Activated naive CD4-positive, alpha-beta T cell treated with anti-CD3 and anti-CD28 coated beads, Interleukin-2, amount 50 U/mL, for 72 hours (primary cell): ENCODE data around the gene SULT4A1. TPM values are rescaled to one million over a fixed set of nuclear protein-coding genes. Genes with fewer than 3 reads are reported as not detected.

Source experiments
- ATAC-seq, 2 donors: fragments of 150-1000 bp; cut with Tn5 transposase; 2 replicates each; pipeline ENCODE4 v1.10.0; 2021; ENCODE audit warnings: mild to moderate bottlenecking in 2 of 2, moderate library complexity in 2 of 2
- DNase-seq, 2 donors: peaks; one replicate each; pipeline ENCODE4 v3.0.0; 2021 to 2022; ENCODE audit warnings: low spot score in 2 of 2
- H3K27ac Mint-ChIP-seq, 2 donors: one replicate each; pipeline ENCODE4 v1.8.0; 2022; ENCODE audit warnings: mild to moderate bottlenecking in 2 of 2, mixed read lengths in 2 of 2
- H3K36me3 Mint-ChIP-seq, 2 donors: one replicate each; pipeline ENCODE4 v1.8.0; 2022; ENCODE audit warnings: mixed read lengths in 2 of 2
- H3K9me3 Mint-ChIP-seq, 2 donors: one replicate each; pipeline ENCODE4 v1.8.0; 2022; ENCODE audit warnings: mixed read lengths in 2 of 2
- total RNA-seq, 2 donors: library from RNA; stranded (reverse); gene quantifications; one replicate each; pipeline ENCODE4 v1.2.3, GENCODE V29; 2022

The SULT4A1 gene
- total RNA-seq, 2 donors from 2014 or later, result 0.29 TPM; not detected in 1

DNA sequence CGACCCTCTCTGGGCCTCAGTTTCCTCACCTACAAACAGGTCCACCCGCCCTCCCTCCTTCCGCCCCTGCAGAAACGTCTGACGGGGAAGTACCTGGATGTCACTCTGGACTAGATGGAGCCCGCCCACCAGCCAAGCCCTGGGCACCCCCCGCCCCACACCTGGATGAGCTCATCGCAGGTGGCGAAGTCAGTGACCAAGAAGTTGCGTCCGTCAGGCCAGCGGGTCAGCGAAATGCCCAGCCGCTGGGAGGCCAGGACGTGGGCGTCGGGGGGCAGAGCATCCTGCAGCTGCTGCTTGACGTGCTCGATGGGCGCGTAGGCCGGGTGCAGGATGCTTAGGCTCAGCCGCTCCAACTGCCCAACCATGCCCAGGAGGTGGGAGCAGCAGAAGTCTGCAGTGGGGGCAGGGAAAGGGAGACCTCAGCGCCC lies 28.6 kb upstream of the SULT4A1 start:
- H3K36me3 Mint-ChIP-seq, result no peaks in the 10 kb centered on the region
- no peak for ATAC-seq
- no peaks in the 10 kb centered on the region for H3K9me3 Mint-ChIP-seq
- H3K27ac Mint-ChIP-seq, result no peak overlapping the region
- peak in 1 of 2 donors; percentile 38 for DNase-seq

DNA sequence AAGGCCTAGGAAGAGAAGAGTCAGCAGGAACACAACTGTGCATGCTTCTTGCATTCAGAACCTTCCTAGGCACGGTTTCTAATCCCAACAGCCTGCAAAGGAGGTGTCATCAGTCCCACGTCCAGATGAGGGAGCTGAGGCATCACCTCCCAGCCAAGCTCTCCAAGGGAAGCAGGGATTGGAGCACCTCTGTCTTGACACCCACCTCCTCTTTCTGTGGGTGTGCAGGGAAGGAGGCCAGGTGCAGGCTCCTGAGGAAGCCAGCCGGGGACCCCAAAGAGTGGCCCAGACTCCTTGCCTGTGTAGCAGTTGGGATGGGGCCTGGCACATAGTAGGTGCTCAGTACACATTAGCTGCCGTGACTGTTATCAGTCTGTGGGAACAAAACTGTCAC lies 27.5 kb upstream of the SULT4A1 start:
- Mint-ChIP-seq H3K9me3 (no peaks in the 10 kb centered on the region), H3K27ac (no peak overlapping the region), H3K36me3 (no peaks in the 10 kb centered on the region)
- DNase-seq (no peak), ATAC-seq (no peak)

DNA sequence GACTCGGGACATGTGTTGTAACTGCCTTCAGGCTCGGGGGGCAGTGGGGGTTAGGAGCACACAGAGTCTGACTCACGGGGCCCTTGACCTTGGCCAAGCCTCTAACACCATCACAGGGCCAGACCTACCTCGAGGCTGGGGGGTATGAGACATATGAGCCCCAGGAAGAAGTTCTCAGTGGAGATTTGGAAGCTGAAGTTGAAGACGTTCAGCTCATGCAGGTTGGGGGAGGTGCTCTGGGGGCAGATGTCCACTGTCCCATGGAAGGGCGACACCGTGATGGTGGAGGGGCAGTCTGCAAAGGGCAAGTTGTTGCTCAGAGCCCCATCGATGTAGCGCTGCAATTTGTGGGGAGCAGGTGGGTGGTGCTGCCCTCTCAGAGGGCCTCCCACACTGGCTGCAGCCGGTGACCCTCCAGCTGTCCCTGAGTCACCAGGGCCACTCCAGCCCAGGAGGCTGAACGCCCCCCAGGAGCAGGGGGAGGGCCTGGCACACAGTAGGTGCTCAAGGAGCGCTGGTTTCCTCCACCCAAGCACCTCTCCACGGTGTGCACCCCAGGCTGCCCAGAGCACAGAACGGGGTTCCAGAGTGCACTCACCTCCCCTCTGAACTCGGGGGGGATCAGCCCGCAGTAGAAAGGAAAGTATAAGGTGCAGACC lies 27.0 kb upstream of the SULT4A1 start:
- ATAC-seq (no peak), DNase-seq (peak in 1 of 2 donors; percentile 34)
- H3K9me3 Mint-ChIP-seq, result no peaks in the 10 kb centered on the region
- no peak overlapping the region for H3K27ac Mint-ChIP-seq
- no peaks in the 10 kb centered on the region for H3K36me3 Mint-ChIP-seq

DNA sequence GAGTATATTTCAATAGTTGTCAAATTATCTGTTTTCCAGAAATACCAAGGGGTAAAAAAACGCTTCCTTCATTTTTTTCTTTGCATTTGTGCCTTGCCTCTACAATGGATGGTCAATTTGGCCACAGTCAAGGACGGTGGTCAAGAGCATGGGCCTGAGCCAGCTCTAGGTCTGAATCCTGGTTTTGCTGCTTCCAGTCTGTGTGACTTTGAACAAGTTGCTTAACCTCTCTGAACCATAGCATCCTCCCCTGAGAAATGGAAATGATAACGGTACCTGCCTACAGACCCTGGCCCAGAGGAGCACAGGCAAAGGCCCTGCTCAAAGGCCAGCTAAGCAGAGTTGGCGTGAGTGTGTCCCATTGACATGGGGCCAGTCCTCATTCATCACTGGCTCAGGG lies 26.4 kb upstream of the SULT4A1 start:
- no peaks in the 10 kb centered on the region for H3K36me3 Mint-ChIP-seq
- DNase-seq, result peak in 1 of 2 donors; percentile 7

DNA sequence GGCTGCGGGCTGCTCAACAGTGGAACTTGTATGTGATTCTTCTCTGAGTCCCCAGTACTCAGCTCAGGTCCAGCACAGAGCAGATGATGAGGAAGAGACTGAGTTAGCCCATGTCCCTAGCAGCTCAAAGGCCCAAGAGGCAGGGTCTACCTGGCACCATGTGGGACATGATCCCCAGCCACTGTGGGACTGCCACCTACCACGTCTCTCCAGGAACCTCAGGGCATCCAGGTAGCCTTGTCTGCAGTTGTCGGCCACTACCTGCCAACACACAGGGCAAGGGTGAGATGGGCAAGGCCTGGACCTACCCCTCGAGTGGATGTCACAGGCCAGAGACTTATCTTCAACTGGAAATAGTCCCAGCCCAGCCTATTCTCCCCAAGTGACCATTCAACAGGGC lies 25.1 kb upstream of the SULT4A1 start:
- no peaks in the 10 kb centered on the region for H3K9me3 Mint-ChIP-seq
- H3K27ac Mint-ChIP-seq, result peak overlapping the region in 1 of 2 donors; percentile 9
- ATAC-seq, result no peak
- peak in 1 of 2 donors; percentile 20 for DNase-seq
- no peaks in the 10 kb centered on the region for H3K36me3 Mint-ChIP-seq

More for the DNA sequence above, 26.4 kb upstream of the SULT4A1 start:
- no peak overlapping the region for H3K27ac Mint-ChIP-seq
- ATAC-seq, result no peak
- no peaks in the 10 kb centered on the region for H3K9me3 Mint-ChIP-seq

DNA sequence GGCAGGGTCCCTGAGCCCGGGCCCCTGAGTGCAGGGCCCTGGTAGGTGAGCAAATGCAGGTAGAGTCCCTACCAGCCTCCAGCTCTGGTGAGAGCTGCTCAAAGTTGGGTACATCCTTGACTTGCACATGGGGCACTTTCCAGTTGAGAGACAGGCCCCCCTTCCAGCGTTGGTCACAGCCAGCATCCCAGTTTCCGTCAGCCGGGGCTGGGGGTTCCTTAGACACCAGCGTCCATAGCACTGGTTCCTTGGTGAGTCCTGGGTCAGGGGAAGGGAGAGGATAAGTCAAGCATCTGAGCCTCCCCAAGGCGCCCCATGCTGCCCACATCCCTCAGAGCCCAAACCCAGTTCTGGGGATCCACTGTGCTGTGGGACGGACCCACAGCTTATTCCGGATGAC lies 23.9 kb upstream of the SULT4A1 start:
- ATAC-seq (no peak), DNase-seq (peak in 1 of 2 donors; percentile 25)
- no peaks in the 10 kb centered on the region for H3K9me3 Mint-ChIP-seq
- H3K27ac Mint-ChIP-seq, result no peak overlapping the region
- no peaks in the 10 kb centered on the region for H3K36me3 Mint-ChIP-seq

DNA sequence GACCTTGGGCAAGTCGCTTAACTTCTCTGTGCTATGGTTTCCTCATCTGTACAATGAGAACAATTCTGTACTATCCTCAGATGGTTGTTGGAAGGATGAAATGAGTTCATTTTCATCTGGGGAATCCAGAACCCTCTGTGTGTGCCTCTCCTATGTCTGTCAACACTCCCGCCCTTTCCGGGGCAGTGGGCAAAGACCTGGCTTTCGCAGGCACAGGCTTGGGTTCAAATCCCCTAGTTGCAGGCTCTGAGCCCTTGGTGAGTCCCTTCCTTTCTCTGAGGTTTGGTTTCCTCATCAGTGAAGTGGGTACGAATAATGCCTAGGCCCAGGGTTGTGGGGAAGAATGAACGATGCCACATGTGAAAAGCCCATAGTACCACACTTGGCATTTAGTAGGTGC lies 23.5 kb upstream of the SULT4A1 start:
- no peaks in the 10 kb centered on the region for H3K36me3 Mint-ChIP-seq
- no peaks in the 10 kb centered on the region for H3K9me3 Mint-ChIP-seq
- ATAC-seq (no peak), DNase-seq (peak in 1 of 2 donors; percentile 20)
- H3K27ac Mint-ChIP-seq, result no peak overlapping the region

DNA sequence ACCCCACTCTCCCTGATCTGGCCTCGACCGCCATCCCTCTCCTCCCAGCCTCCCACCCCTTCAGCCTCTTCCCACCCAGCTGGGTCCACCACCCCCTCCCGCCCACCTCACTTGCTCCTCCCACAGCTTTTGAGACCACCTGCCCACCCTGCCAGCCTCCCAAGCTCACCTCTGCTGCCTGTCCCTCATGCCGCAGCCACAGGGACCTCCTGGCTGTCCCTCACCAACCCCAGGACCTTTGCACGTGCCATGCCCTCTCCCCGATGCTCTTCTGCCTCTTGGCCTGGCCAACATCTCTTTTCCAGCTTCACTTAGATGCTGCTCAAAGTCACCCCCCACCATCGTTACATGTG lies 23.0 kb upstream of the SULT4A1 start:
- no peak overlapping the region for H3K27ac Mint-ChIP-seq

DNA sequence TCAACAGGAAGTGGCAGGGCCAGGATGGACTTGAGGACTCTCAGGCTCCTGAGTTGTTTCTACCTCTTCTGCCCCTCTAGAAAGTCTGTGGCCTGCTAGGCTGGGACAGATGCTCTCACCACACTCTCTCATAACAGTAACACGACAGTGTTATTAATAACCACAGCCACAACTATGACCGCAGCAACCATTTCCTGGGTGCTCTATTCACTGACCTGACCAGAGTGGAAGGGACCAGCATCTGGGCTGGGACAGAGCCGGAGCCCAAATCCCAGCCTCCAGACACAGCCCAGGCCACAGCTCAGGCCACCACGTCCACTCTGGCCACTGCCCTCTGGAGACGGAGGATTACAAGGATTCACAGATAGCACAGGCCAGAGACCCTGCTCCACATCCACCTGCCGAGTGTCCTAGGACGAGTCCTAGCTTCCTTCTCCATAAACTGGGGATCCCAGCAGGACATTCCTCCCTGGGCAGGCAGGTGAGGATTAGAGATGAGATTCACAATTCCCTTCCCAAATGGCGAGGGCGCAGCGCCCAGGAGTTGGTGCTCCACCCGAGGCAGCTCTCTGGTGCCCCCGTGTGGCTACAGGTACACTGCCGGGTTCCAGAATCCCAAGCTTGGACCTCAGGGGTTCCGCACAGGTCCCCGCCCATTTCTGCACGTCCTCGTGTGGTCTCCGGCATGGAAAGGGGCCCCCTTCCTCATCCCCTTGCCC lies 22.4 kb upstream of the SULT4A1 start:
- peak; percentile 39 to 58 for ATAC-seq
- no peak overlapping the region for H3K27ac Mint-ChIP-seq
- DNase-seq, result peak; percentile 56 to 74
- no peaks in the 10 kb centered on the region for H3K9me3 Mint-ChIP-seq
- H3K36me3 Mint-ChIP-seq, result no peaks in the 10 kb centered on the region

More for the DNA sequence above, 23.0 kb upstream of the SULT4A1 start:
- ATAC-seq, result no peak
- peak in 1 of 2 donors; percentile 9 for DNase-seq
- Mint-ChIP-seq H3K9me3 (no peaks in the 10 kb centered on the region), H3K36me3 (no peaks in the 10 kb centered on the region)

DNA sequence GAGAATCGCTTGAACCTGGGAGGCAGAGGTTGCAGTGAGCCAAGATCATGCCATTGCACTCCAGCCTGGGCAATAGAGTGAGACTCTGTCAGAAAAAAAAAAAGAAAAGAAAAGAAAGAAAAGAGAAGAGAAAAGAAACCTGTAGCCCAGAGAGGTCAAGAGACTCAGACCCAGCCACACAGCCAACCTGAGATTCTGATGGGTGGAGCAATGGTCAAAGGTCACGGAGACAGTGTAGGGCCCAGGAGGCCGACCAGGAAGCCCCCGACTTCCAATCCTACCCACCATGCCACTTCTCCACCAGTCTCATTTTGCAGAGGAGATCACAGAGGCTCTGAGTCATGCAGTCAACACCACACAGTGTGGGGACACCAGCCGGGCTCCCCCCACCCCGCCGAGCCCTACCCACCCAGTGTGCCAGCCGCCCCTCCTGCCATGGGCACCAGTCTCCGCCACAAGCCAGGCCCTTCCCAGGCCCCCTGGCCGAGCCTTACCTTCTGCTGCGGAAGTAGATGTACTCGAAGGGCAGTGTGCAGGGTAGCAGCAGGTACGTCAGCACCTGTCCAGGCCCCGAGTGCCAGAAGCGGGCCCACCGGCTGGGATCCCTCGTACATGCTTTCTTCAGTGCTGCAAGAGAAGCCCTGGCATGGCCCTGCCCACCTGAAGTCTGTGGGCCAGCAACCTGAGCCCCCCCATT lies 21.6 kb upstream of the SULT4A1 start:
- ATAC-seq (no peak), DNase-seq (peak in 1 of 2 donors; percentile 9)
- no peaks in the 10 kb centered on the region for H3K36me3 Mint-ChIP-seq

DNA sequence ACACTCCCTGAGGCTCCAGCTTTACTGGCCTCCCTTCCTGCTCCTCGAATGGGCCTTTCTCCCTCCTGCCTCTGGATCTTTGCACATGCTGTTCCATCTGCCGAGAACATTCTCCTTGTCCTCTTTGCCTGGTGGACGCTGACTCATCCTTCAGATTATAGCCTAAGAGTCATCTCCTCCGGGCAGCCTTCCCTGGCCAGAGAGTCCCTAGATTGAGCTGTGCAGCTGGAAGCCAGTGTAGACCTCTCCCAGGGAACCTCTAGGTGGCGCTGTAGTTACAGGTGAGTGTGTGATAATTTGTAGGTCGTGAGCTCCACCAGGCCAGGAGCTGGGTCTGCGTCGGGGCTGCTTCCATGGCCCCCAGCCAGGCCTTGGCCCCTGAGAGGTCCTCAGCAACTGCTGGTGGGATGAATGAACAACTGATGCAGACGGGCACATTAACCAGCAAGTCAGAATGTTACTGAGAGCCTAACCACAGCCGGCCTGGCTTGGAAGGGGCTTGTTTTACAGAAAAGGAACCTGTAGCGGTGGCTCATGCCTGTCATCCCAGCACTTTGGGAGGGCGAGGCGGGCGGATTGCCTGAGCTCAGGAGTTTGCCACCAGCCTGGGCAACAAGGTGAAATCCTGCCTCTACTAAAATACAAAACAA lies 20.8 kb upstream of the SULT4A1 start:
- Mint-ChIP-seq H3K9me3 (no peaks in the 10 kb centered on the region), H3K36me3 (no peaks in the 10 kb centered on the region), H3K27ac (no peak overlapping the region)
- DNase-seq, result peak; percentile 55 to 76
- peak; percentile 82 to 85 for ATAC-seq

More for the DNA sequence above, 21.6 kb upstream of the SULT4A1 start:
- Mint-ChIP-seq H3K9me3 (no peaks in the 10 kb centered on the region), H3K27ac (no peak overlapping the region)

DNA sequence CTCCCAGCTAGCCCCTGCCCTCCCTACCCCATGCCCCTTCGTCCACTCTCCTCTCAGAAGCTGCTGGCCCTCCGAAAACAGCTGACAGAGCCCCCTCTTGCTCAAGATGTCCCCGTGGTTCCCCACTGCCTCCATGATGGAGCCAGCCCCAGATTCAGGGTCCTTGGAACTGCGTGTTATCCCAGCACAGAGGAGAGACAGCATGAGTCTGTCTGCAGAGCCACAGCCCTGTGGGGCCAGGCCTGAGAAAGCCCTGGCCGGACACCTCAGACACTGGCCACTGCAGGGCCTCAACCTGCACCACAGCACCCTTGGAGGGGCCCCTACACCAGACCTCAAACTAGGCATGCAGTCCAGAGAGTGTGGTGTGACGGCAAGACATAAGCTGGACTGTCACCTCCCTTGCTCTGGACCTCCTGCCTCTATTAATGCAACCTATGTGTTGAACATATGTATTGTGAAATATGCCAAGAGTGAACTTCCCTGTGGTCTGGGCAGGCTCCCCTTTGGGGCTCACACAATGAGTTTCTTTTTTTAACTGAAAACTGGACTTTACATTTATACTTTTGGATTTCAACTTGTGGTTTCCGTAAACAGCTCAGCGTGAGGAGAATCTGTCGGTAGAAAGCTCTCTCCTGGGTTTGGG lies 19.9 kb upstream of the SULT4A1 start:
- Mint-ChIP-seq H3K36me3 (no peaks in the 10 kb centered on the region), H3K27ac (no peak overlapping the region), H3K9me3 (no peaks in the 10 kb centered on the region)
- DNase-seq (peak in 1 of 2 donors; percentile 28), ATAC-seq (no peak)

DNA sequence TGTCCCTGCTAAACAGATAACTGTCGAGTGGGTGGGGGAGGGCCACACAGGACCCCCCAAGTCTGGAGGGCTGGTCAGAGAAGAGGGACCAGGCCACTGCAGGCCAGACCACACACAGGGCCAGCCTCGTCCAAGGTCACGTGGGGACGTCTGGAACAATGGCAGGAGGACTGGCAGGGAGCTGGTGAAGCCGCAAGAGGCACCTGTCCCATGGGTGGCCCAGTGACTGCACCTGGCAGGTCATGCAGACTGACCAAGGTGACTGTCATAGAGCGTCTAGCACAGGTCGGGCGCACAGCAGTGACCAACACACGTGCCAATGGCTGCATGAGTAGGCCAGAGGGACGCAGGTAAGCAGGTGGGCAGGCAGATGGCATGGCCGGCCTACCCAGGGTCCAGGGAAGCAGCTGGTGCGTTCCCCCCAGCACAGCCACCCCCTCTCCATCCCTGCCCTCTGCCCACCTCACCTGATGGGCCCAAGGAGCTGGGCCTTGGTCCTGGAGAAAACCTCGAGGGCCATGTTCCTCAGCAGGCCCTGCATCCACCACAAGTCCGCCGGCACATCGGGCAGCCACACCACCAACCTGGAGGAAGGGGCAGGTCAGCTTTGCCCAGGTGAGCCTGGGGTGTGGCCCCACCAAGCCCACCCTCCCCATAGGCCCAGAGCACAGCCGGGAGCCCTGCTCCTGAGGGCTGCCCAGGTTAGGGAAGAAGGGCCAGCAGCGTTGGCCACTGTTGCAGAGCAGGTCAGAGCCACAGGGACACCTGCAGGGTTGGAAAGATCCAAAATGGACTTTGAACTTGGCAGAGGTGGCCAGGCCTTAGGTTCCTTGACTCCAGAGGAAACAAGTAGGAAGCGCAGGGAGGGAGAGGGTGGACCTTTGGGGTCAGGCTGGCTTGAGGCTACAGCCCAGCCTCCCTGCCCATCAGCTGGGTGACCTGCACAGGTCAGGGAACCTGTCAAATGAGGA lies 19.1 kb upstream of the SULT4A1 start:
- no peaks in the 10 kb centered on the region for H3K9me3 Mint-ChIP-seq
- no peaks in the 10 kb centered on the region for H3K36me3 Mint-ChIP-seq
- ATAC-seq (no peak), DNase-seq (peak in 1 of 2 donors; percentile 41)
- H3K27ac Mint-ChIP-seq, result no peak overlapping the region

DNA sequence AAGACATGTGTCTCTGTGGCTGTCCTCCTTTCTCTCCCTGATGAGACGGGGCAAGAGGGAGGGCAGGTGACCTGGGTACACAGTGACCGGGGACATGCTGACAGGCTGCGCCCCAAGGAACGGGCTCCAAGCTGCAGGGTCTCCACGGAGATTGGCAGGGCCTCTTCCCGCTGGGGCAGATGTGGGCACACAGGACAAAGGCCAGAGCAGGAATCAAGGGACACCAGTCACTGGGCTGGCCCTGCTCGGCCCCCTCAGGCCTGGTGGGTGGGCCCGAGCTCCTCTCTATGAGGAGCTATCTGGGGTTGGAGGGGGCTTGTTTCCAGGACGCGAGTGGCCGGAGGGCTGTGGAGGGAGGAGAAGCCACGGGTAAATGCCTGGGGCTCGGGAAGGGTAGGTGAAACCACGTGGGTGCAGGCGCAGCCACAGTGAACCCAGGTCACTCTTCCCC lies 18.3 kb upstream of the SULT4A1 start:
- no peak overlapping the region for H3K27ac Mint-ChIP-seq
- DNase-seq (peak in 1 of 2 donors; percentile 28), ATAC-seq (no peak)
- H3K36me3 Mint-ChIP-seq, result no peaks in the 10 kb centered on the region
- H3K9me3 Mint-ChIP-seq, result no peaks in the 10 kb centered on the region

DNA sequence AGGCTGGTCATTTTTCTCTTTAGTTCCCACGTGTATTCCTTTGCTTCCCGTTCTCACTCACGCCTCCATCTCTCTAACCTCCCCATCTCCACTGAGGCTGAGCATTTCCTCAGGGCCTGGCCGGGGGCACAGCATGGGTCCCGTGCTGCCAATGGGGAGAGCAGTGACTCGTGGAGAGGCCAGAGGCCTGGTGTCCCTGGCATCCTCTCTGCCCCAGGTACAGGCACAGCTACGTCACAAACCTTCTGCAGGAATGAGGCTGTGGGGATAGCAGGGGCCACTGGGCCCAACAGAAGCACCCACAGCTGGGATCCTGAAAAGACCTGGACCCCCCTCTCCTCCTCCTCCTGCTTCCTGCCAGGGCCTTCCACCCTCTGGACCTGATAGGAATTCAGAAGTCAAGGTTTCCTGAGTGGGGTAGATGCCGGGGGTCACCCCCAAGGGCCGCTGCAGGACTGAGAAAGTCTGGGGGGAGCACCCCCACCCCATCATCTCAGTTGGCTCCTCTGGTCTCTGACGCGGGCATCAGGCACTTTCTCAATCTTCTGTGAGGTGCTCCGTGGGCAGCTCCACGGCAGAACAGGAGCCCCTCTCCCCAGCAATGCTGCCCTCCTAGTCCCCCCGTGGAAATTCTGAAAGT lies 17.7 kb upstream of the SULT4A1 start:
- no peaks in the 10 kb centered on the region for H3K9me3 Mint-ChIP-seq
- no peak overlapping the region for H3K27ac Mint-ChIP-seq
- DNase-seq, result peak in 1 of 2 donors; percentile 39
- no peak for ATAC-seq
- H3K36me3 Mint-ChIP-seq, result no peaks in the 10 kb centered on the region
